ENCODE measurements around the gene LY86. TPM values are rescaled to one million over a fixed set of nuclear protein-coding genes. Genes with fewer than 3 reads are reported as not detected.

LY86 gene
- total RNA-seq, 4 donors from 2014 or later, result 1.2 to 2.8 TPM; not detected in 2

GRCh38 chr6:6655805-6656251 is 67.3 kb downstream of the LY86 start:
- Histone ChIP-seq H3K27me3 (no peaks in the 10 kb centered on the region), H3K36me3 (no peaks in the 10 kb centered on the region), H3K4me1 (no peaks in the 10 kb centered on the region), H3K4me3 (replicated peaks in 1 of 3) (no peak overlapping the region), H3K27ac (no peak overlapping the region), H3K9me3 (no peaks in the 10 kb centered on the region)
- TF ChIP-seq CTCF (IDR thresholded peaks at IDR 0.05) (no peak), POLR2A (IDR thresholded peaks at IDR 0.05) (no peak)
- WGBS, 2 donors, result 84 to 92% methylated on average over 9 of the region's 9 CpGs
- intact Hi-C loops (cut with DNase I), result no loop called here
- DNase-seq, result no peak

GRCh38 chr6:6656287-6656686 is 67.8 kb downstream of the LY86 start:
- Histone ChIP-seq H3K36me3 (no peaks in the 10 kb centered on the region), H3K9me3 (no peaks in the 10 kb centered on the region), H3K27ac (no peak overlapping the region), H3K27me3 (no peaks in the 10 kb centered on the region), H3K4me3 (replicated peaks in 1 of 3) (no peak overlapping the region), H3K4me1 (peaks cover 0 to 2% of the 10 kb centered on the region in 2 donors)
- 67 to 68% methylated on average over 3 of the region's 3 CpGs for WGBS, 2 donors
- intact Hi-C loops (cut with DNase I), result no loop called here
- no peak for DNase-seq
- no peak for TF ChIP-seq CTCF (IDR thresholded peaks at IDR 0.05)
- no peak for TF ChIP-seq POLR2A (IDR thresholded peaks at IDR 0.05)

- H3K4me1 ChIP-seq, result peaks cover 0 to 4% of the 10 kb centered on the region in 2 donors
- no peak for DNase-seq
- no peaks in the 10 kb centered on the region for H3K36me3 ChIP-seq
- no peak overlapping the region for H3K4me3 ChIP-seq (replicated peaks in 1 of 3)
- TF ChIP-seq POLR2A (IDR thresholded peaks at IDR 0.05), result no peak
- TF ChIP-seq CTCF (IDR thresholded peaks at IDR 0.05), result no peak
- 88 to 90% methylated on average over 8 of the region's 8 CpGs for WGBS, 2 donors
- H3K27ac ChIP-seq, result no peak overlapping the region
- H3K9me3 ChIP-seq, result no peaks in the 10 kb centered on the region
- intact Hi-C loops (cut with DNase I), result no loop called here
- no peaks in the 10 kb centered on the region for H3K27me3 ChIP-seq
Observed at GRCh38 chr6:6657085-6657819, 68.7 kb downstream of the LY86 start.

GRCh38 chr6:6657820-6658217 is 69.3 kb downstream of the LY86 start:
- WGBS, 2 donors, result 90 to 96% methylated on average over 1 of the region's 1 CpG
- no peak for TF ChIP-seq POLR2A (IDR thresholded peaks at IDR 0.05)
- TF ChIP-seq CTCF (IDR thresholded peaks at IDR 0.05), result no peak
- Histone ChIP-seq H3K27ac (no peak overlapping the region), H3K4me3 (replicated peaks in 1 of 3) (no peak overlapping the region), H3K9me3 (no peaks in the 10 kb centered on the region), H3K27me3 (no peaks in the 10 kb centered on the region), H3K36me3 (no peaks in the 10 kb centered on the region), H3K4me1 (peaks cover 0 to 4% of the 10 kb centered on the region in 2 donors)
- intact Hi-C loops (cut with DNase I), result no loop called here
- no peak for DNase-seq

- no peak for TF ChIP-seq CTCF (IDR thresholded peaks at IDR 0.05)
- TF ChIP-seq POLR2A (IDR thresholded peaks at IDR 0.05), result no peak
- no peak overlapping the region for H3K4me3 ChIP-seq (replicated peaks in 1 of 3)
- DNase-seq, result no peak
- WGBS, 2 donors, result 74 to 78% methylated on average over 7 of the region's 7 CpGs
- H3K9me3 ChIP-seq, result no peaks in the 10 kb centered on the region
- no peaks in the 10 kb centered on the region for H3K36me3 ChIP-seq
- no peak overlapping the region for H3K27ac ChIP-seq
- no peaks in the 10 kb centered on the region for H3K27me3 ChIP-seq
- peaks cover 0 to 4% of the 10 kb centered on the region in 2 donors for H3K4me1 ChIP-seq
- intact Hi-C loops (cut with DNase I), result no loop called here
Observed at GRCh38 chr6:6659600-6660327, 71.2 kb downstream of the LY86 start.

Measured in thyroid gland (tissue), 4 donors.